Esophagus muscularis mucosa (tissue), 3 donors: Measurements from ENCODE around the gene CDC23.

Experiments
- CTCF ChIP-seq, 3 experiments: fragments of 200-600 bp in 2 of 3; fragments of 450-650 bp in 1 of 3; sonication (generic) in 2 of 3; IDR thresholded peaks; one replicate each; pipeline ENCODE4 v1.5.1; 2017 to 2019; ENCODE audit warnings: antibody characterized with exemption in 3 of 3, mild to moderate bottlenecking in 2 of 3, moderate library complexity in 1 of 3
- POLR2A ChIP-seq: fragments of 450-650 bp; IDR thresholded peaks from one replicate; pipeline ENCODE4 v1.6.1; 2017; ENCODE audit warnings: antibody characterized with exemption, moderate library complexity, mild to moderate bottlenecking, low read depth

GRCh38 chr5:138257583-138257982 is 44.5 kb upstream of the CDC23 start:
- TF ChIP-seq CTCF (IDR thresholded peaks at IDR 0.05), result no peak
- TF ChIP-seq POLR2A, result no peak
